Stimulated activated naive CD8-positive, alpha-beta T cell treated with anti-CD3 and anti-CD28 coated beads, Interleukin-15, Interleukin-2, amounts not matched to agents 100 U/mL and 50 U/mL, for 24 hours (primary cell): ENCODE data around the gene GID4.
A peak's percentile ranks its signal among the peaks of the same experiment; 100 is the strongest.
"Not testable (repeated sequence)": the region's sequence is repeated elsewhere in the genome, so short reads cannot be mapped to it uniquely, and the experiment has no call there.

Source experiments
- ATAC-seq: fragments of 150-1000 bp; cut with Tn5 transposase; one replicate; pipeline ENCODE4 v1.10.0; 2021
- DNase-seq: peaks from one replicate; pipeline ENCODE4 v3.0.0; 2021

Gene GID4

DNA sequence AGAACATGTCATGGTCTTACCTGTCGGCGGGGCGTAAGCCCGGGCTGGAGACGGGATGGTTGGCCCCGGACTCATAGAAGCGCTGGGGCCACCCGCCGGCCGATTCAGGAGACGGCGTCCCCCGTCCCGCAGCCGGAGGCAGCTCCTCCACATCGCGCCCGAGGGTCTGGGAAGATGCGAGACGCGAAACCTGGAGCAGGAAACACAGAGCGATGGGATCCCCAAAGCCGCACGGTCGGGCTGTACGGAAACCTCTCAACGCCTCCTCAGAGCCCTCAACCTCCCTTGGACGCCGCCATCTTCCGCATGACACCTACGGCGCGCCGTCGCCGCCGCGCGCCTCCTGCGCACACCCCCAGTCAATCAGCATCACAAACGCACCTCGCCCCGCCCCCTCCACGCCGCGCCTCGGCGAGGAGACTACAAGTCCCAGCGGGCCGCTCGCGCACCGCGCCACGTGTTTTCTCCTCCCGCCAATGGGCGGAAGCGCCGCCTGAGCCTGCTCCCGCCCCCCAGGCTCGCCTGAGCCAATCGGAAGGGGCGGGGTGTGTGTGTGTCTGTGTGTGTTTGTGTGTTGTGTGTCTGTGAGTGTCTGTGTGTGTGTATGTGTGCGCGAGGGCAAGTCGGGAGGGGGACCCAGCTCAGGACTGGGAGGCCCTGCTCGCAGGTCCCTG lies at the start of gene GID4, which contains the start of gene ATPAF2:
TSS of gene GID4 (plus strand) at position 548 of the 674 bp plus-strand sequence. CDS start at position 605, 57 bp downstream.
TSS of gene ATPAF2 (minus strand) at position 308 of the 674 bp plus-strand sequence. CDS start at position 153, 155 bp downstream.
- DNase-seq, result peak; percentile 99
- ATAC-seq, result peak; percentile 95

DNA sequence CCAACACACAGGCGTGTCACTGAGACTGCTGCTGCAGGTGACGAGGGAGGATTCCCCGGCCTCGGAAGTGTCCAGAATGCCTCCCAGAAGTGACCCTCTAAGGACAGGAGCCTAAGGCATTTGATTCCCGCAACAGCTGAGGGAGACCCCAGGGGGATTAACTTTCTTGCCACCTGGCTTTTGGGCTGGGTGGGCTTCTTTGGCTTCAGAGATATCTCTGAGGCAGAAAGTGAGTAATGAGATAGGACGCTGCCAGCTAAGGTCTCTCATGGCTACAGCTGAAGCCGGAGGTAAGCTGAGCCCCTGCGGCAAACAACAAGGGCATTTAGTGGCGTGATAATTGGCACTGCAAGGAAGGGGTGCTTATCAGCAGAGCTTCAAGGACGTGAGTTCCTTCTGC lies 49.6 kb upstream of the GID4 start:
- no peak for ATAC-seq
- DNase-seq, result no peak

DNA sequence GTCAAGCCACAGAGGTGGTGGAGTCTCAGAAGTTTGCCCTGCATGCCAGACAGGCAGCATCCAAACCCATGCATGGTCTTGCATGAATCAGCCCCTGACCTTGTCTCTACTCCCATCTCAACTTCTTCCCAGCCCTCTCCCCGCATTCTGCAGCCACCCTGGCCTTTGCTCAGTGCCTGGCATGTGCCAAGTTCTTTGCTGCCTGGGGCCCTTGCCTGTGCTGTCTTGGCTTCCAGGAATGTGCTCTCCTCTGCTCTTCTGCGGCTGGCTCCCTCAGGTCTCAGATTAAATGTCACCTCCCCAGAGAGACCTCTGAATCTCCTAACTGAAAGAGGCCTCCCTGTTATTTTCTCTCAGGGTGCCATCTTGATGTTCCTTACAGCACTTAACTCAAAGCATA lies 48.9 kb upstream of the GID4 start:
- DNase-seq (no peak), ATAC-seq (no peak)

GRCh38 chr17:17993366-17993765 lies 45.8 kb upstream of the GID4 start:
- DNase-seq, result no peak
- no peak for ATAC-seq

DNA sequence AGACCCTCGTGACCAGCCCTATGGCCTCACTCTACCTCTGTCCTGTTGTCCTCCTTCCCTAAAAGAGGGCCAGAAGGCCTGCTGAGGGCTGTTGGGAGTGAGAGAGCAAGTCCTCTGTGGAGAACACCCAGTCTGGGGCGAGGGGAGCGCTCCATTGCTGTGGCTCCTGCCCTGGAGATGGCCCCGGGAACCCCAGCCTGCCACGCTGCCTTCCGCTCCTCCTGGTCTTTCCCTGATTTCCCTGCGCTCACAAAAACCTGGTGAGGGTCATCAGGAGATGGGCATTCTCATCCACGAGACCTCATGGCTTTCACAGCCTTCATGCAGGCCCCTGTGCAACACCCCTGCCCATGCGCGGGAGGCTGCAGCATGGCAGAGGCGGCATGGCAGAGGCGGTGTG lies 45.4 kb upstream of the GID4 start:
- no peak for ATAC-seq
- DNase-seq, result no peak

DNA sequence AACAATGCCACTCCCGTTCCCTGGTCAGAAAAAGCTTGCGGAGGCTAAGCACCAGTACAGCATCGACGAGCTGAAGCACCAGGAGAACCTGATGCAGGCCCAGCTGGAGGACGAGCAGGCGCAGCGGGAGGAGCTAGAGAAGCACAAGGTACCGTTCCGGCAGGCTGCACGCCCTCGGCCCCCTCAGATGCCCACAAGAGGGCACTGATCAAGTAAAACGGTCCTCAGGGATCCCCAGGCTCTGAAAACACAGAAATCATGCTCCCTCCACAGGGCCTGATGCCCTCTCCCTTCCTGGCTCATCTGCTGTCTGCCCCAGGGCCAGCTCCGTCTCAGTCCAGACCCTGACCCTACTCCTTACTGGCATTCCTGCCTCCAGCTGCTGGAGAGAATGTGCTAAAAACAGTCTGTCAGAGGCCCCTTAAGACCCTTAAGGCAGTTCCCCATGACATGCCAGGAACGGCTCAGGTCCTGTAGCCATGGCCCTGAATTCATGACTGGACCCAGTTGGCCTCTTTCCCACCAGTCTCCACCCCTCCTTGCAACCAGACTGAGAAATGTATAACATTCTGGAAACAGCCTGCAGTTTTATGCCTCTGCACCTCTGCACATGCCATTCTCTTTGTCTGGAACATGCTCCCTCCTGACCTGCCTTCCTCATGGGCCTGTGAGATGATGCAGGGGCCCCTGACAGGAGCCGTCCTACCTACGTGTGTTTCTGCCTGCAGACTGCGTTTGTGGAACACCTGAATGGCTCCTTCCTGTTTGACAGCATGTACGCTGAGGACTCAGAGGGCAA lies 44.7 kb upstream of the GID4 start:
- no peak for ATAC-seq

GRCh38 chr17:17995887-17996286 lies 43.3 kb upstream of the GID4 start:
- not testable (repeated sequence) for ATAC-seq, DNase-seq

More for the DNA sequence above, 44.7 kb upstream of the GID4 start:
- peak; percentile 23 for DNase-seq

DNA sequence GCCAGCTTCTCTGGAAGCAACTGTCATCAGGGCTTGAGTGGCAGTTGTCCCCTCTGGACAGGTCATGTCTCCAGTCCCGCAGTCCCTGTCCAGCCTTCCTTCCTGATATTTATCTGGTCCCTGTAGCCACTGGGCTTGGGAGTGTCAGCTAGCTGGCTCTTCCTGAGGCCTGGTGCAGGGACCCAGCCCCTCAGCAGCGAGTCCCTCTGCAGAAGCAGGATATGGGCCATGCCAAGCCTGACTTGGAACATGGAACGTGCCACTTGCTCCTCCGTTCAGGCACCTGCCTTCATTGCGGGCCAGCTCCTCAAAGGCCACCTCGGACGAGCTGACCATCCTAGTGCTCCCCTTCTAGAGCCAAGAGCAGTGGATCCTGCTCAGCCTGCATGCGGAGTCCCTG lies 40.3 kb upstream of the GID4 start:
- ATAC-seq, result no peak

DNA sequence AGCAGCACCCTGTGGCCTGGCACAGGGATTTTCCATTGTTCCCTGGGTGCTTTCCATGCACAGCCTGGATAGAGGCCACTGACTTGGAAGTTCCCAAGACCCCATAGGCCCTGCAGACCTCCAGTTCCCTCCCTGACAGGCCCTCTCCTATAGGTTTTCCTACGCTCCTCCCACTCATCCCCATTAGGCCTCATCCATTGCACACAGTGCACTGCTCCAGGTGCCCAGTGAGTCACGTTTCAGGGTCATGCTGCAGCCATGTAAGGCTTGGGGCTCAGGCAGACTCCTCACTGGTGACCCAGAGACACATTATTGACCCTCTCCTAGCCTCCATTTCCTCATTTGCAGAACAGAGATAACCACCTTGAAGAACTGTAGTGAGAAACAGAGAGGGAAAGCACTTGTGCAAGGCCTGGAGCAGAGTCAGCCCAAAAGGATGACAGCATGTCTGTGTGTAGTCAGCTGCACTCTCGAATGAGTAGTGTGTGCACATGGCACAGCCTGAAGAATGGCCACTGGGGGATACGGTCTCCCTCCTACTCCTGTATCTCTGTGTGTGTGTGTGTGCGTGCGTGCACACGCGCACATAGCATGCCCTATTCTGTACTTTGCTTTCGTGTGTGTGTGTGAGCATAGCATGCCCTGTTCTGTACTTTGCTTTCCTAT lies 39.7 kb upstream of the GID4 start:
- DNase-seq, result no peak
- no peak for ATAC-seq

More for the DNA sequence above, 40.3 kb upstream of the GID4 start:
- DNase-seq, result no peak

DNA sequence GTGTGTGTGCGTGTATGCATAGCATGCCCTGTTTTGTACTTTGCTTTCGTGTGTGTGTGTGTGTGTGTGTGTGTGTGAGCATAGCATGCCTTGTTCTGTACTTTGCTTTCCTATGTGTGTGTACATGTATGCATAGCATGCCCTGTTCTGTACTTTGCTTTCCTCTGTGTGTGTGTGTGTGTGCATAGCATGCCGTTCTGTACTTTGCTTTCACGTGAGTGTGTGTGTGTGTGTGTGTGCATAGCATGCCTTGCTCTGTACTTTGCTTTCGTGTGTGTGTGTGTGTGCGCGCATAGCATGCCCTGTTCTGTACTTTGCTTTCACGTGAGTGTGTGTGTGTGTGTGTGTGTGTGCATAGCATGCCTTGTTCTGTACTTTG lies 39.2 kb upstream of the GID4 start:
- DNase-seq (no peak), ATAC-seq (no peak)

DNA sequence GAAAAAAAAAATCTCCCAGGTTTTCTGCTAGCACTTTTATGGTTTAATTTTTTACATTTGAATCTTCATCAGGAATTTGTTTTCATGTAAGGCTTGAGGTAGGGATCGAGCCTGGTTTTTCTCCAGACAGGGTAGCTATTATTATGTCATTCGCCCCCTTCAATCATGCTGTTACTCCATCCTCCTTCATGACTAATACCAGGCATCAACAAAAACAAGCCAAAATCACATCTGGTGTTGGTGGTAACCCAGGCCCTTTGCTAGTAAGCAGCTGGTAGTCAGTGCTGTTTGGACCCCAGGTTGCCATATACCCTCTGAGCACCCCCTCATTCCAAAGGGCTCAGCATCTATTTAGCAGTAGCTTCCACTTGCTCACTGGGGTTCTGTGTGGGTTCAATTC lies 37.0 kb upstream of the GID4 start:
- ATAC-seq, result no peak
- DNase-seq, result no peak

DNA sequence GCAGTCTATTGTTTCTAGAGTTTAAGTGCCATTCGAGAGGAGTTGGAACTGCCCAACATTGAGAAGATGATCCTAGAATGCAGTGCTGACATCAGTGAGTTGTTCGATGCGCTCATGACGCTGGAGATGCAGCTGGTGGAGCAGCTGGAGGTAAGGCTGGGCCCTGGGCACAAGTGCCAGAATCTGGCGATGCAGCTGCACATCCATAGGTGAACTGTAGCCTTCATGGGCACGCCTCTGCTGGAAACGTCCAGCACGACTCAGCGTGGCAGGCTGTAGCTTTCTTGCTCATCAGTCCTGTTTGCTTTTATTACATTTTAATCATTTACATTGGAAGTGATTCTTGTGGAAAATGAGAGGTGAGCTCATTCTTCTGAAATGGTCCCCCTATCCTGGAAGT lies 34.9 kb upstream of the GID4 start:
- DNase-seq (no peak), ATAC-seq (no peak)

GRCh38 chr17:18004884-18005305 lies 34.3 kb upstream of the GID4 start:
- no peak for ATAC-seq

GRCh38 chr17:18005496-18005895 lies 33.7 kb upstream of the GID4 start:
- DNase-seq, result no peak
- ATAC-seq, result no peak

More at GRCh38 chr17:18004884-18005305, 34.3 kb upstream of the GID4 start:
- no peak for DNase-seq

- DNase-seq, result no peak
- ATAC-seq, result no peak
These were observed 32.5 kb upstream of the GID4 start for GRCh38 chr17:18006495-18007239.

- ATAC-seq (no peak), DNase-seq (no peak)
These were observed 30.5 kb upstream of the GID4 start for GRCh38 chr17:18008496-18009268.

DNA sequence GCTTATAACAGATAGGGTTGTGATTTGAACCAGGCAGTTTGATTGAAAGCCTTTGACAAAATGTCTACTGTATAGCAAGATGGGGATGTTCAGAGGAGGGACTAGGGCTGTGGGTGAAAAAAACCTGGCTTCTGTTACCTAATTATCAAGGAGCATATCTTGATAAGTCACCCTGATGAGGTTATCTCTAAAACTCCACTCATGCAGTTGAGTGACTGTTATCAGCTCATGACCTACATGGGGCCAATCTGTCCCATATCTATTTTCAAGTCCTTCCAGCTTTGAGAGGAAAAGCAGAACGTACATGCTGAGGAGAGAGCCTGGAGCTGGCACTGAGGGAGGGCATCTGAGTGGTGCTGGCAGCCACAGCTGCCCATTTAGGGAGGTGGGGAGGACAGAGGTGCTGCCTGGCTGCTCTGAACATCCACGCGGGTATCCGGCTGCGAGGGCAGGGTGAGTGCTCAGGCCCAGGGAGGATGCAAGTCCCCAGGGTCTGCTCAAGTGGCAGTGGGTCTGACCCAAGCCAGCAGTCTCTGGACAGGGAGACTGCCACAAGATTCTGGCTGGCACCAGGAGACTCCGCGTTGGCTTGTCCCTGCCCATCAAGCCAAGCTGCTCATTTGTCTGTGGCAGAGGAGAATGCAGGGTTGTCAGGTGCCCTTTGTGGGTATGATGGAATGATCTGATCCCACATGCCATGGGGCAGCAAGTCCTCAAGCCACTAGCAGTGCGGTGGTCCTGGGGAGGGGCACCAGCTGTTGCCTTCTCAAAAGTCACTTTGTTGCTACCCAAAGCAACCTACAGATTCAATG lies 29.4 kb upstream of the GID4 start:
- no peak for ATAC-seq
- DNase-seq, result no peak

DNA sequence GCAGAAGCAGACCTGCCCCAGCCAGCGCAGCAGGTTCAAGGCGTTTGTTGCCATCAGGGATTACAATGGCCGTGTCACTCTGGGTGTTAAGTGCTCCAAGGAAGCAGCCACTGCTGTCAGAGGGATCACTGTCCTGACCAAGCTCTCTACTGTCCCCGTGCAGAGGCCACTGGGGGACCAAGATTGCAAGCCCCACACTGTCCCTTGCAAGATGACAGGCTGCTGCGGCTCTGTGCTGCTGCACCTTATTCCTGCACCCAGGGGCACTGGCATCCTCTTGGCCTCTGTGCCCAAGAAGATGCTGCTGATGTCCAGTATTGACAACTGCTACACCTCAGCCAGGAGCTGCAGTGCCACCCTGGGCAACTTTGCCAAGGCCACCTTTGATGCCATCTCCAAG lies 27.9 kb upstream of the GID4 start:
- DNase-seq, result no peak
- ATAC-seq, result no peak

GRCh38 chr17:18014006-18014405 lies 25.2 kb upstream of the GID4 start:
- no peak for DNase-seq
- no peak for ATAC-seq

DNA sequence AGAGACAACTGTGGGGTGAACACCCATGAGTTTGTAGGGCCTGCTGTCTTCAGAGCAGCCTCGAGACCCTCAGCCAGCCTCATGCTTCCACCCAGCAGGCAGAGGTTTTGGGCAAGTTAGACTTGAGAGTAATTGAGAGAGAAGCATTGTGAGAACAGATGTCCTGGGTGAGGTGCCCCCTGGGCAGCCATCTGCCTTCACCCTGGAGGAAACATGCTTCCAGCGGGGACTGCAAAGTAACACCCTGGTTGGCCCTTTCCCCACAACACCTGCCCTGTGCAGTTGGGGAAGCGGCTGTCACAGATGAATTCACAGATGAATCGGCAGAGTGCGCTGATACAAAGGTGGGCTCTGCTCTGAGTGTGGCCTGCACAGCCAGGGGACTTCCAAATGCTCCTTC lies 23.6 kb upstream of the GID4 start:
- no peak for ATAC-seq
- DNase-seq, result no peak

GRCh38 chr17:18016426-18016825 lies 22.8 kb upstream of the GID4 start:
- ATAC-seq (no peak), DNase-seq (no peak)
